ENCODE results near the gene PARD3B. TPM values are rescaled to one million over a fixed set of nuclear protein-coding genes. Genes with fewer than 3 reads are reported as not detected.

PARD3B gene
- total and polyA plus RNA-seq, 10 of the 15 experiments (the other 5 are each of a cell fraction or from before 2014, with no cell fraction given), result 0.01 to 0.54 (median 0.07) TPM; not detected in 7

DNA sequence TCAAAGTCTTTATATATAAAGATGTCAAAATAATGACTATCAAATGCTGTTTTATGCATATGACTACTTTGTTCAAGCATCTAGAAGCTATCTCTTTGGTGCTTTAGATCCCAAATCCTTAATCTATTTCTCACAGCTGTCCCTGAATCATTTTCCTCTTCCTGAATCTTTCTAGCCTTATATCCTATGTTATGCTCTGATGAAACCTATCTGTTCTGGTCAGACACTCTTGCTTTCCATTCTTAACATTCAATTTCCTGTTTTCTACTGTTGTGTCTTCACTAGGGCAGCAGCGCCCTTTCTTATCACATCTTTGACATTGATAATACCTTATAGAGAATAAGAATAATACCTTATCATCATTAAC is 6.3 kb upstream of the PARD3B start:
- ChIA-PET SMC1A (ENCODE audit: uncharacterized antibody, unreplicated experiment) (no interaction called here), RAD21 (ENCODE audit: unreplicated experiment) (no interaction called here), CTCF (no interaction called here), POLR2A (no interaction called here)
- H3K4me2 ChIP-seq (ENCODE audit: control insufficient read depth, insufficient read depth), result no peak overlapping the region
- no peaks in the 10 kb centered on the region for H3K9me3 ChIP-seq (replicated peaks; ENCODE audit: control insufficient read depth, insufficient read depth, low read length)
- H4K20me1 ChIP-seq (ENCODE audit: control insufficient read depth, insufficient read depth), result no peaks in the 10 kb centered on the region
- no peaks in the 10 kb centered on the region for H3K36me3 ChIP-seq (ENCODE audit: control insufficient read depth in 2 of 2, insufficient read depth in 2 of 2, low read length in 1 of 2)
- H3K79me2 ChIP-seq (ENCODE audit: control insufficient read depth, insufficient read depth, low read length), result no peaks in the 10 kb centered on the region
- H3K27me3 ChIP-seq (replicated peaks in 1 of 2; ENCODE audit: control insufficient read depth in 2 of 2, insufficient read depth in 2 of 2, low read length in 1 of 2), result no peaks in the 10 kb centered on the region; a peak in 2 of 4 replicates
- H3K4me3 ChIP-seq, result no peak overlapping the region
- BruUV-seq (replicated peaks), result no TSS peak
- no peak overlapping the region for H3K27ac ChIP-seq (ENCODE audit: control insufficient read depth, insufficient read depth)
- H2AFZ ChIP-seq (ENCODE audit: control insufficient read depth, low read depth, low read length), result no peak overlapping the region
- FAIRE-seq, result no peak
- TF ChIP-seq, protein P1, sequence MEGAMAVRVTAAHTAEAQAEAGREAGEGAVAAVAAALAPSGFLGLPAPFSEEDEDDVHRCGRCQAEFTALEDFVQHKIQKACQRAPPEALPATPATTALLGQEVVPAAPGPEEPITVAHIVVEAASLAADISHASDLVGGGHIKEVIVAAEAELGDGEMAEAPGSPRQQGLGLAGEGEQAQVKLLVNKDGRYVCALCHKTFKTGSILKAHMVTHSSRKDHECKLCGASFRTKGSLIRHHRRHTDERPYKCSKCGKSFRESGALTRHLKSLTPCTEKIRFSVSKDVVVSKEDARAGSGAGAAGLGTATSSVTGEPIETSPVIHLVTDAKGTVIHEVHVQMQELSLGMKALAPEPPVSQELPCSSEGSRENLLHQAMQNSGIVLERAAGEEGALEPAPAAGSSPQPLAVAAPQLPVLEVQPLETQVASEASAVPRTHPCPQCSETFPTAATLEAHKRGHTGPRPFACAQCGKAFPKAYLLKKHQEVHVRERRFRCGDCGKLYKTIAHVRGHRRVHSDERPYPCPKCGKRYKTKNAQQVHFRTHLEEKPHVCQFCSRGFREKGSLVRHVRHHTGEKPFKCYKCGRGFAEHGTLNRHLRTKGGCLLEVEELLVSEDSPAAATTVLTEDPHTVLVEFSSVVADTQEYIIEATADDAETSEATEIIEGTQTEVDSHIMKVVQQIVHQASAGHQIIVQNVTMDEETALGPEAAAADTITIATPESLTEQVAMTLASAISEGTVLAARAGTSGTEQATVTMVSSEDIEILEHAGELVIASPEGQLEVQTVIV (IDR thresholded peaks at IDR 0.05; ENCODE audit: borderline replicate concordance, partially characterized antibody), result no peak
- in situ Hi-C loops (cut with MboI), result no loop called here
- WGBS (ENCODE audit: insufficient coverage, insufficient replicate concordance, low lambda C conversion rate, missing lambda C conversion rate), result 25% methylated on average over 1 of the region's 1 CpG
- ATAC-seq, result no peak
- intact Hi-C loops (cut with micrococcal nuclease; ENCODE audit: unreplicated experiment), result no loop called here
- DNase-seq (ENCODE audit: low read depth, low spot score), result no peak
- H3K9ac ChIP-seq (ENCODE audit: control insufficient read depth, insufficient read depth, low read length), result no peak overlapping the region
- no peaks in the 10 kb centered on the region for H3K4me1 ChIP-seq (ENCODE audit: control insufficient read depth, insufficient read depth, low read length)

DNA sequence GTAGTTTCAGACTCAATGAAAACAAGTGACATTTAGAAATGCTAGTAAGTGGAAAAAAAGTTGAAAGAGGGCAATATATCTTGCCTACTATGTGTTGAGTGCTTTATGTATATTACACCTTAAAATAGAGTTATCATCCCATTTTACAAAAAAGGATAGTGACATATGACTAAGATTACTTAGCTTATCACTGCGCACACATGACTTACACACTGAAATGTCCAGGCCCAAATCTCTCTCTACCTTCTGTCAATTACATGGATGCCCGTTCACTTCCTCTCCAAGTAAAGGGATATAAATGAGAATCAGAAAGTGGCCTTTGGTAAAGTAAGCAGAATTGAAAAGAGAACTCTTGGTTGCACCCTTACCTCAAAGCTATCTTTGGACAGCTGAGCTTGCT is 3.6 kb upstream of the PARD3B start:
- CTCF ChIA-PET, result no interaction called here
- no peak for TF ChIP-seq NR2C2 (IDR thresholded peaks at IDR 0.05; ENCODE audit: borderline replicate concordance, control insufficient read depth, insufficient read length, low read depth)
- TF ChIP-seq YBX1 (IDR thresholded peaks at IDR 0.05), result no peak
- no peak for TF ChIP-seq POLR2AphosphoS2 (IDR thresholded peaks at IDR 0.05; ENCODE audit: low read depth, low read length)
- no peak for TF ChIP-seq RAD21 (IDR thresholded peaks at IDR 0.05; ENCODE audit: insufficient read depth, low read depth, low read length)
- no peak for TF ChIP-seq EZH2 (IDR thresholded peaks at IDR 0.05; ENCODE audit: borderline replicate concordance, control insufficient read depth, low read depth, low read length)
- TF ChIP-seq TAF1 (IDR thresholded peaks at IDR 0.05; ENCODE audit: borderline replicate concordance, low read depth, low read length), result no peak
- TF ChIP-seq, protein P2, sequence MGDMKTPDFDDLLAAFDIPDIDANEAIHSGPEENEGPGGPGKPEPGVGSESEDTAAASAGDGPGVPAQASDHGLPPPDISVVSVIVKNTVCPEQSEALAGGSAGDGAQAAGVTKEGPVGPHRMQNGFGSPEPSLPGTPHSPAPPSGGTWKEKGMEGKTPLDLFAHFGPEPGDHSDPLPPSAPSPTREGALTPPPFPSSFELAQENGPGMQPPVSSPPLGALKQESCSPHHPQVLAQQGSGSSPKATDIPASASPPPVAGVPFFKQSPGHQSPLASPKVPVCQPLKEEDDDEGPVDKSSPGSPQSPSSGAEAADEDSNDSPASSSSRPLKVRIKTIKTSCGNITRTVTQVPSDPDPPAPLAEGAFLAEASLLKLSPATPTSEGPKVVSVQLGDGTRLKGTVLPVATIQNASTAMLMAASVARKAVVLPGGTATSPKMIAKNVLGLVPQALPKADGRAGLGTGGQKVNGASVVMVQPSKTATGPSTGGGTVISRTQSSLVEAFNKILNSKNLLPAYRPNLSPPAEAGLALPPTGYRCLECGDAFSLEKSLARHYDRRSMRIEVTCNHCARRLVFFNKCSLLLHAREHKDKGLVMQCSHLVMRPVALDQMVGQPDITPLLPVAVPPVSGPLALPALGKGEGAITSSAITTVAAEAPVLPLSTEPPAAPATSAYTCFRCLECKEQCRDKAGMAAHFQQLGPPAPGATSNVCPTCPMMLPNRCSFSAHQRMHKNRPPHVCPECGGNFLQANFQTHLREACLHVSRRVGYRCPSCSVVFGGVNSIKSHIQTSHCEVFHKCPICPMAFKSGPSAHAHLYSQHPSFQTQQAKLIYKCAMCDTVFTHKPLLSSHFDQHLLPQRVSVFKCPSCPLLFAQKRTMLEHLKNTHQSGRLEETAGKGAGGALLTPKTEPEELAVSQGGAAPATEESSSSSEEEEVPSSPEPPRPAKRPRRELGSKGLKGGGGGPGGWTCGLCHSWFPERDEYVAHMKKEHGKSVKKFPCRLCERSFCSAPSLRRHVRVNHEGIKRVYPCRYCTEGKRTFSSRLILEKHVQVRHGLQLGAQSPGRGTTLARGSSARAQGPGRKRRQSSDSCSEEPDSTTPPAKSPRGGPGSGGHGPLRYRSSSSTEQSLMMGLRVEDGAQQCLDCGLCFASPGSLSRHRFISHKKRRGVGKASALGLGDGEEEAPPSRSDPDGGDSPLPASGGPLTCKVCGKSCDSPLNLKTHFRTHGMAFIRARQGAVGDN (IDR thresholded peaks at IDR 0.05), result no peak
- TF ChIP-seq, protein P3, sequence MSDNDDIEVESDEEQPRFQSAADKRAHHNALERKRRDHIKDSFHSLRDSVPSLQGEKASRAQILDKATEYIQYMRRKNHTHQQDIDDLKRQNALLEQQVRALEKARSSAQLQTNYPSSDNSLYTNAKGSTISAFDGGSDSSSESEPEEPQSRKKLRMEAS (IDR thresholded peaks at IDR 0.05; ENCODE audit: low read depth, low read length), result no peak
- no peak for TF ChIP-seq ZNF384 (IDR thresholded peaks at IDR 0.05; ENCODE audit: borderline replicate concordance, low read depth, low read length)
- TF ChIP-seq ZNF207 (IDR thresholded peaks at IDR 0.05; ENCODE audit: borderline replicate concordance), result no peak

More for the DNA sequence above, 3.6 kb upstream of the PARD3B start:
- H3K9me3 ChIP-seq (replicated peaks; ENCODE audit: control insufficient read depth, insufficient read depth, low read length), result no peaks in the 10 kb centered on the region
- H3K79me2 ChIP-seq (ENCODE audit: control insufficient read depth, insufficient read depth, low read length), result no peaks in the 10 kb centered on the region
- no peak overlapping the region for H3K4me2 ChIP-seq (ENCODE audit: control insufficient read depth, insufficient read depth)
- ChIA-PET RAD21 (ENCODE audit: unreplicated experiment) (no interaction called here), SMC1A (ENCODE audit: uncharacterized antibody, unreplicated experiment) (interaction anchor here (1.2 to 1.7 kb wide), 2 partner anchors 17 to 19 kb away, joined by 5 to 6 read pairs; no protein-coding TSS in a partner anchor), POLR2A (no interaction called here)
- intact Hi-C loops (cut with micrococcal nuclease; ENCODE audit: unreplicated experiment) (no loop called here), in situ Hi-C loops (cut with MboI) (no loop called here)
- no peaks in the 10 kb centered on the region for H3K36me3 ChIP-seq (ENCODE audit: control insufficient read depth in 2 of 2, insufficient read depth in 2 of 2, low read length in 1 of 2)
- H4K20me1 ChIP-seq (ENCODE audit: control insufficient read depth, insufficient read depth), result no peaks in the 10 kb centered on the region
- DNase-seq (ENCODE audit: low read depth, low spot score) (no peak), ATAC-seq (no peak), FAIRE-seq (no peak)
- no TSS peak for BruUV-seq (replicated peaks)
- no peak overlapping the region for H3K27ac ChIP-seq (ENCODE audit: control insufficient read depth, insufficient read depth)
- no peak overlapping the region for H3K9ac ChIP-seq (ENCODE audit: control insufficient read depth, insufficient read depth, low read length)
- H2AFZ ChIP-seq (ENCODE audit: control insufficient read depth, low read depth, low read length), result no peak overlapping the region
- peaks cover 2 to 6% of the 10 kb centered on the region in 2 experiments; a peak in 3 of 4 replicates for H3K27me3 ChIP-seq (replicated peaks in 1 of 2; ENCODE audit: control insufficient read depth in 2 of 2, insufficient read depth in 2 of 2, low read length in 1 of 2)
- no peak overlapping the region for H3K4me3 ChIP-seq
- H3K4me1 ChIP-seq (ENCODE audit: control insufficient read depth, insufficient read depth, low read length), result no peaks in the 10 kb centered on the region
- 50% methylated on average over 2 of the region's 2 CpGs for WGBS (ENCODE audit: insufficient coverage, insufficient replicate concordance, low lambda C conversion rate, missing lambda C conversion rate)
